ENCODE data around the gene ATXN7L3B.

The ATXN7L3B gene

GRCh38 chr12:74530676-74531075 lies 7.0 kb upstream of the ATXN7L3B start:
- Histone ChIP-seq H2AK5ac (ENCODE audit: low read depth, low read length) (no peak overlapping the region), H3K79me1 (ENCODE audit: low read depth, low read length) (no peaks in the 10 kb centered on the region), H2AFZ (ENCODE audit: low read length) (no peak overlapping the region), H4K8ac (ENCODE audit: low read depth, low read length) (no peak overlapping the region), H3K27ac (replicated peaks; ENCODE audit: low read length) (no peak overlapping the region), H2BK5ac (ENCODE audit: low read length) (no peak overlapping the region), H3K4me2 (ENCODE audit: insufficient read depth, low read length, poor library complexity, severe bottlenecking) (no peak overlapping the region), H3K4ac (ENCODE audit: low read length) (no peak overlapping the region), H2BK12ac (ENCODE audit: low read length) (no peak overlapping the region), H3K36me3 (replicated peaks in 1 of 2; ENCODE audit: control insufficient read depth in 2 of 2, insufficient read depth in 2 of 2, low read length in 2 of 2) (no peaks in the 10 kb centered on the region), H3K4me1 (ENCODE audit: control insufficient read depth in 2 of 2, insufficient read depth in 1 of 2, low read depth in 1 of 2, low read length in 2 of 2) (no peaks in the 10 kb centered on the region), H3K23ac (ENCODE audit: low read depth, low read length, poor library complexity) (no peak overlapping the region), H3K4me3 (ENCODE audit: low read length in 2 of 2) (no peak overlapping the region), H3K14ac (ENCODE audit: low read length) (no peak overlapping the region), H4K91ac (ENCODE audit: low read depth, low read length, poor library complexity) (no peak overlapping the region), H2BK15ac (ENCODE audit: low read length) (no peak overlapping the region), H3K27me3 (ENCODE audit: control insufficient read depth in 3 of 3, insufficient read depth in 3 of 3, low read depth in 1 of 3, low read length in 3 of 3) (no peaks in the 10 kb centered on the region), H3K9ac (ENCODE audit: low read depth, low read length, poor library complexity) (no peak overlapping the region), H3K18ac (ENCODE audit: low read length) (no peak overlapping the region), H3K9me3 (replicated peaks in 1 of 2; ENCODE audit: control insufficient read depth in 2 of 2, insufficient read depth in 1 of 2, low read depth in 1 of 2, low read length in 2 of 2) (no peaks in the 10 kb centered on the region), H2BK120ac (ENCODE audit: low read depth, low read length) (no peak overlapping the region)
- DNase-seq (ENCODE audit: low spot score), result no peak
- no CpG with 5 or more reads among the region's 2 CpGs for WGBS, 2 donors (ENCODE audit: extremely low coverage in 2 of 2, insufficient read length in 2 of 2, insufficient replicate concordance in 1 of 2)

- no peak overlapping the region for H3K18ac ChIP-seq (ENCODE audit: low read length)
- peaks cover 13 to 14% of the 10 kb centered on the region in 2 donors for H3K4me1 ChIP-seq (ENCODE audit: control insufficient read depth in 2 of 2, insufficient read depth in 1 of 2, low read depth in 1 of 2, low read length in 2 of 2)
- H2BK120ac ChIP-seq (ENCODE audit: low read depth, low read length), result no peak overlapping the region
- no CpG with 5 or more reads among the region's 5 CpGs for WGBS, 2 donors (ENCODE audit: extremely low coverage in 2 of 2, insufficient read length in 2 of 2, insufficient replicate concordance in 1 of 2)
- H3K4me3 ChIP-seq (ENCODE audit: low read length in 2 of 2), result no peak overlapping the region
- no peaks in the 10 kb centered on the region for H3K79me1 ChIP-seq (ENCODE audit: low read depth, low read length)
- H2BK12ac ChIP-seq (ENCODE audit: low read length), result no peak overlapping the region
- H2AFZ ChIP-seq (ENCODE audit: low read length), result no peak overlapping the region
- no peaks in the 10 kb centered on the region for H3K9me3 ChIP-seq (replicated peaks in 1 of 2; ENCODE audit: control insufficient read depth in 2 of 2, insufficient read depth in 1 of 2, low read depth in 1 of 2, low read length in 2 of 2)
- H3K4ac ChIP-seq (ENCODE audit: low read length), result no peak overlapping the region
- no peak overlapping the region for H3K14ac ChIP-seq (ENCODE audit: low read length)
- H4K91ac ChIP-seq (ENCODE audit: low read depth, low read length, poor library complexity), result no peak overlapping the region
- H3K4me2 ChIP-seq (ENCODE audit: insufficient read depth, low read length, poor library complexity, severe bottlenecking), result no peak overlapping the region
- H2BK15ac ChIP-seq (ENCODE audit: low read length), result no peak overlapping the region
- H2BK5ac ChIP-seq (ENCODE audit: low read length), result no peak overlapping the region
- H4K8ac ChIP-seq (ENCODE audit: low read depth, low read length), result no peak overlapping the region
- H3K36me3 ChIP-seq (replicated peaks in 1 of 2; ENCODE audit: control insufficient read depth in 2 of 2, insufficient read depth in 2 of 2, low read length in 2 of 2), result peaks cover 5 to 20% of the 10 kb centered on the region in 2 donors
- H3K23ac ChIP-seq (ENCODE audit: low read depth, low read length, poor library complexity), result no peak overlapping the region
- H3K27ac ChIP-seq (replicated peaks; ENCODE audit: low read length), result no peak overlapping the region
- no peak overlapping the region for H3K9ac ChIP-seq (ENCODE audit: low read depth, low read length, poor library complexity)
- DNase-seq (ENCODE audit: low spot score), result no peak
- H2AK5ac ChIP-seq (ENCODE audit: low read depth, low read length), result no peak overlapping the region
- no peaks in the 10 kb centered on the region for H3K27me3 ChIP-seq (ENCODE audit: control insufficient read depth in 3 of 3, insufficient read depth in 3 of 3, low read depth in 1 of 3, low read length in 3 of 3)
Measured at GRCh38 chr12:74535536-74535935, 2.1 kb upstream of the ATXN7L3B start.

- peak overlapping the region; percentile 11 for H3K4me2 ChIP-seq (ENCODE audit: insufficient read depth, low read length, poor library complexity, severe bottlenecking)
- H4K8ac ChIP-seq (ENCODE audit: low read depth, low read length), result no peak overlapping the region
- no peak overlapping the region for H2BK5ac ChIP-seq (ENCODE audit: low read length)
- H3K4me1 ChIP-seq (ENCODE audit: control insufficient read depth in 2 of 2, insufficient read depth in 1 of 2, low read depth in 1 of 2, low read length in 2 of 2), result peaks cover 13 to 14% of the 10 kb centered on the region in 2 donors
- H2AK5ac ChIP-seq (ENCODE audit: low read depth, low read length), result no peak overlapping the region
- no peak overlapping the region for H3K18ac ChIP-seq (ENCODE audit: low read length)
- H3K4me3 ChIP-seq (ENCODE audit: low read length in 2 of 2), result peak overlapping the region in 1 of 2 donors; percentile 97
- H3K79me1 ChIP-seq (ENCODE audit: low read depth, low read length), result no peaks in the 10 kb centered on the region
- no peaks in the 10 kb centered on the region for H3K27me3 ChIP-seq (ENCODE audit: control insufficient read depth in 3 of 3, insufficient read depth in 3 of 3, low read depth in 1 of 3, low read length in 3 of 3)
- DNase-seq (ENCODE audit: low spot score), result peak; percentile 21
- H2BK120ac ChIP-seq (ENCODE audit: low read depth, low read length), result no peak overlapping the region
- H3K4ac ChIP-seq (ENCODE audit: low read length), result no peak overlapping the region
- H4K91ac ChIP-seq (ENCODE audit: low read depth, low read length, poor library complexity), result no peak overlapping the region
- peak overlapping the region; percentile 89 for H3K27ac ChIP-seq (replicated peaks; ENCODE audit: low read length)
- no peak overlapping the region for H2BK15ac ChIP-seq (ENCODE audit: low read length)
- H3K23ac ChIP-seq (ENCODE audit: low read depth, low read length, poor library complexity), result peak overlapping the region; percentile 85
- H2BK12ac ChIP-seq (ENCODE audit: low read length), result no peak overlapping the region
- peaks cover 5 to 36% of the 10 kb centered on the region in 2 donors for H3K36me3 ChIP-seq (replicated peaks in 1 of 2; ENCODE audit: control insufficient read depth in 2 of 2, insufficient read depth in 2 of 2, low read length in 2 of 2)
- H2AFZ ChIP-seq (ENCODE audit: low read length), result peak overlapping the region; percentile 76
- H3K9ac ChIP-seq (ENCODE audit: low read depth, low read length, poor library complexity), result no peak overlapping the region
- no peak overlapping the region for H3K14ac ChIP-seq (ENCODE audit: low read length)
- no CpG with 5 or more reads among the region's 8 CpGs for WGBS, 2 donors (ENCODE audit: extremely low coverage in 2 of 2, insufficient read length in 2 of 2, insufficient replicate concordance in 1 of 2)
- H3K9me3 ChIP-seq (replicated peaks in 1 of 2; ENCODE audit: control insufficient read depth in 2 of 2, insufficient read depth in 1 of 2, low read depth in 1 of 2, low read length in 2 of 2), result no peaks in the 10 kb centered on the region
Measured at GRCh38 chr12:74537126-74537706, 419 bp upstream of the ATXN7L3B start.

GRCh38 chr12:74538491-74539258 lies 1.0 kb downstream of the ATXN7L3B start:
- Histone ChIP-seq H4K91ac (ENCODE audit: low read depth, low read length, poor library complexity) (no peak overlapping the region), H2BK5ac (ENCODE audit: low read length) (no peak overlapping the region), H3K4me3 (ENCODE audit: low read length in 2 of 2) (peak overlapping the region; percentile 95 to 97), H2BK15ac (ENCODE audit: low read length) (no peak overlapping the region), H2BK120ac (ENCODE audit: low read depth, low read length) (no peak overlapping the region), H2AK5ac (ENCODE audit: low read depth, low read length) (no peak overlapping the region), H3K27me3 (ENCODE audit: control insufficient read depth in 3 of 3, insufficient read depth in 3 of 3, low read depth in 1 of 3, low read length in 3 of 3) (no peaks in the 10 kb centered on the region), H2BK12ac (ENCODE audit: low read length) (no peak overlapping the region), H2AFZ (ENCODE audit: low read length) (peak overlapping the region; percentile 76), H3K4me2 (ENCODE audit: insufficient read depth, low read length, poor library complexity, severe bottlenecking) (peak overlapping the region; percentile 66), H3K4me1 (ENCODE audit: control insufficient read depth in 2 of 2, insufficient read depth in 1 of 2, low read depth in 1 of 2, low read length in 2 of 2) (peaks cover 13 to 14% of the 10 kb centered on the region in 2 donors), H3K9me3 (replicated peaks in 1 of 2; ENCODE audit: control insufficient read depth in 2 of 2, insufficient read depth in 1 of 2, low read depth in 1 of 2, low read length in 2 of 2) (no peaks in the 10 kb centered on the region), H3K14ac (ENCODE audit: low read length) (no peak overlapping the region), H3K36me3 (replicated peaks in 1 of 2; ENCODE audit: control insufficient read depth in 2 of 2, insufficient read depth in 2 of 2, low read length in 2 of 2) (peaks cover 5 to 51% of the 10 kb centered on the region in 2 donors), H3K27ac (replicated peaks; ENCODE audit: low read length) (peak overlapping the region; percentile 89), H3K4ac (ENCODE audit: low read length) (no peak overlapping the region), H3K9ac (ENCODE audit: low read depth, low read length, poor library complexity) (peak overlapping the region; percentile 85), H3K79me1 (ENCODE audit: low read depth, low read length) (no peaks in the 10 kb centered on the region), H4K8ac (ENCODE audit: low read depth, low read length) (no peak overlapping the region), H3K23ac (ENCODE audit: low read depth, low read length, poor library complexity) (no peak overlapping the region), H3K18ac (ENCODE audit: low read length) (no peak overlapping the region)
- no peak for DNase-seq (ENCODE audit: low spot score)
- no CpG with 5 or more reads among the region's 7 CpGs for WGBS, 2 donors (ENCODE audit: extremely low coverage in 2 of 2, insufficient read length in 2 of 2, insufficient replicate concordance in 1 of 2)

Measured in neuronal stem cell (in vitro differentiated cells).